ENCODE results near the gene LRMDA. TPM values are rescaled to one million over a fixed set of nuclear protein-coding genes. Genes with fewer than 3 reads are reported as not detected.

Gene LRMDA
- total RNA-seq, 4 donors from 2014 or later: 2.2 to 7.8 (median 4.5) TPM

- intact Hi-C loops (cut with DNase I; ENCODE audit: low total_unique reads): no loop called here
- Histone ChIP-seq H3K4me3 (no peak overlapping the region), H3K27ac (no peak overlapping the region), H3K36me3 (no peaks in the 10 kb centered on the region), H3K9me3 (no peaks in the 10 kb centered on the region), H3K4me1 (no peaks in the 10 kb centered on the region), H3K27me3 (no peaks in the 10 kb centered on the region)
- WGBS, 2 donors (ENCODE audit: low coverage in 1 of 2): 46 to 50% methylated on average over 1 of the region's 1 CpG
- in situ Hi-C loops (cut with MboI; ENCODE audit: low pct_ligation_motif_present in 1 of 4, low pct_unique_long_range_greater_than_20kb in 1 of 4, low sequenced_read_pairs in 3 of 4): no loop called here
- DNase-seq: no peak
- TF ChIP-seq POLR2AphosphoS5 (IDR thresholded peaks at IDR 0.05) (no peak), POLR2A (IDR thresholded peaks at IDR 0.05) (no peak), CTCF (IDR thresholded peaks at IDR 0.05) (no peak), EP300 (IDR thresholded peaks at IDR 0.05; ENCODE audit: low read depth) (no peak)
Measured at GRCh38 chr10:75995720-75996119, 564.3 kb downstream of the LRMDA start.

GRCh38 chr10:75999001-75999400, 567.6 kb downstream of the LRMDA start:
- Histone ChIP-seq H3K4me3 (no peak overlapping the region), H3K4me1 (no peaks in the 10 kb centered on the region), H3K27ac (no peak overlapping the region), H3K27me3 (no peaks in the 10 kb centered on the region), H3K9me3 (no peaks in the 10 kb centered on the region), H3K36me3 (no peaks in the 10 kb centered on the region)
- DNase-seq: no peak
- TF ChIP-seq CTCF (IDR thresholded peaks at IDR 0.05): no peak
- TF ChIP-seq POLR2AphosphoS5 (IDR thresholded peaks at IDR 0.05): no peak
- no peak for TF ChIP-seq EP300 (IDR thresholded peaks at IDR 0.05; ENCODE audit: low read depth)
- no peak for TF ChIP-seq POLR2A (IDR thresholded peaks at IDR 0.05)
- WGBS, 2 donors (ENCODE audit: low coverage in 1 of 2): 59 to 69% methylated on average over 2 of the region's 2 CpGs
- in situ Hi-C loops (cut with MboI; ENCODE audit: low pct_ligation_motif_present in 1 of 4, low pct_unique_long_range_greater_than_20kb in 1 of 4, low sequenced_read_pairs in 3 of 4): no loop called here
- intact Hi-C loops (cut with DNase I; ENCODE audit: low total_unique reads): no loop called here

- Histone ChIP-seq H3K4me3 (no peak overlapping the region), H3K27ac (no peak overlapping the region), H3K27me3 (no peaks in the 10 kb centered on the region), H3K4me1 (no peaks in the 10 kb centered on the region), H3K36me3 (no peaks in the 10 kb centered on the region), H3K9me3 (no peaks in the 10 kb centered on the region)
- intact Hi-C loops (cut with DNase I; ENCODE audit: low total_unique reads): no loop called here
- TF ChIP-seq CTCF (IDR thresholded peaks at IDR 0.05) (no peak), EP300 (IDR thresholded peaks at IDR 0.05; ENCODE audit: low read depth) (no peak), POLR2A (IDR thresholded peaks at IDR 0.05) (no peak), POLR2AphosphoS5 (IDR thresholded peaks at IDR 0.05) (no peak)
- in situ Hi-C loops (cut with MboI; ENCODE audit: low pct_ligation_motif_present in 1 of 4, low pct_unique_long_range_greater_than_20kb in 1 of 4, low sequenced_read_pairs in 3 of 4): no loop called here
- DNase-seq: no peak
- WGBS, 2 donors (ENCODE audit: low coverage in 1 of 2): 90% methylated on average over 7 of the region's 7 CpGs
Measured at GRCh38 chr10:75999515-76000209, 568.2 kb downstream of the LRMDA start.

- 87% methylated on average over 5 of the region's 5 CpGs; no CpG with 5 or more reads in 1 of the 2 donors for whole genome bisulfite sequencing, 2 donors (ENCODE audit: low coverage in 1 of 2)
- H3K9me3 ChIP-seq: no peaks in the 10 kb centered on the region
- in situ Hi-C loops (cut with MboI; ENCODE audit: low pct_ligation_motif_present in 1 of 4, low pct_unique_long_range_greater_than_20kb in 1 of 4, low sequenced_read_pairs in 3 of 4): no loop called here
- H3K4me1 ChIP-seq: no peaks in the 10 kb centered on the region
- intact Hi-C loops (cut with DNase I; ENCODE audit: low total_unique reads): no loop called here
- H3K27ac ChIP-seq: no peak overlapping the region
- no peaks in the 10 kb centered on the region for H3K27me3 ChIP-seq
- H3K4me3 ChIP-seq: no peak overlapping the region
- TF ChIP-seq POLR2AphosphoS5 (IDR thresholded peaks at IDR 0.05): no peak
- no peak for TF ChIP-seq EP300 (IDR thresholded peaks at IDR 0.05; ENCODE audit: low read depth)
- no peak for TF ChIP-seq CTCF (IDR thresholded peaks at IDR 0.05)
- TF ChIP-seq POLR2A (IDR thresholded peaks at IDR 0.05): no peak
- no peak for DNase-seq
- no peaks in the 10 kb centered on the region for H3K36me3 ChIP-seq
Measured at GRCh38 chr10:76000550-76000949, 569.1 kb downstream of the LRMDA start.

Data from transverse colon (tissue), 4 donors.